Activated naive CD8-positive, alpha-beta T cell treated with anti-CD3 and anti-CD28 coated beads for 36 hours (primary cell): Measurements from ENCODE around the gene SHISAL2A. TPM values are rescaled to one million over a fixed set of nuclear protein-coding genes. Genes with fewer than 3 reads are reported as not detected.
"Not testable (repeated sequence)": the region's sequence is repeated elsewhere in the genome, so short reads cannot be mapped to it uniquely, and the experiment has no call there.

Source experiments
- DNase-seq: peaks from one replicate; pipeline ENCODE4 v3.0.0; 2021
- H3K27ac Mint-ChIP-seq: one replicate; pipeline ENCODE4 v1.8.0; 2022; ENCODE audit warnings: mild to moderate bottlenecking, moderate library complexity, mixed read lengths
- H3K27me3 Mint-ChIP-seq: one replicate; pipeline ENCODE4 v1.8.0; 2022; ENCODE audit warnings: mild to moderate bottlenecking, mixed read lengths
- H3K36me3 Mint-ChIP-seq: one replicate; pipeline ENCODE4 v1.8.0; 2021; ENCODE audit warnings: mild to moderate bottlenecking, mixed read lengths
- H3K4me1 Mint-ChIP-seq: one replicate; pipeline ENCODE4 v1.8.0; 2021; ENCODE audit warnings: mixed read lengths
- H3K4me3 Mint-ChIP-seq: one replicate; pipeline ENCODE4 v1.8.0; 2022; ENCODE audit warnings: mild to moderate bottlenecking, moderate library complexity, mixed read lengths
- H3K9me3 Mint-ChIP-seq: one replicate; pipeline ENCODE4 v1.8.0; 2022; ENCODE audit warnings: mixed read lengths
- total RNA-seq, 2 experiments: library from RNA; stranded (reverse); gene quantifications; one replicate each; pipeline ENCODE4 v1.2.3, GENCODE V29; 2021

Gene SHISAL2A
- total RNA-seq, 2 experiments from 2014 or later = 13.7 to 14.2 TPM

DNA sequence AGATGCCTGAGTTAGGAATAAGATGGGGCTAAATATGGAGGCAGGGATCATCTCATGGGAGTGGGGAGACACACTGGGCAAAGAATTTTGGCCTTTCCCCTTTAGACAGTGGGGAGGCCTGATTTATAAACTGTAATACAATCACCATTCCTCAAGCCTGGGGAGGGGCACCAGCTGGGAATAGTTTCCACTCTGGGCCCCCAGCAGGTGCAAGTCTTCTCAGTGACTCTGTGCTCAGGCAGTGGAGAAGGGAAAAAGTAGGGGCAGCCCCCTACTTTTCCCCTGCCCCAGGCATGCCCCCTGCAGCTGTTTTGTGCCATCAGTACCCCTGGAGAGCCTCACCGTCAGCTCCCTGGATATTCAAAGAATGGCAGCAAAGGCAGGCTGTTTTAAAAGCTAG lies 46.1 kb downstream of the SHISAL2A start:
- Mint-ChIP-seq H3K4me3 (no peak overlapping the region), H3K36me3 (peaks cover 11% of the 10 kb centered on the region), H3K9me3 (peaks cover 3% of the 10 kb centered on the region), H3K27ac (no peak overlapping the region), H3K27me3 (no peaks in the 10 kb centered on the region), H3K4me1 (peaks cover 5% of the 10 kb centered on the region)
- no peak for DNase-seq

DNA sequence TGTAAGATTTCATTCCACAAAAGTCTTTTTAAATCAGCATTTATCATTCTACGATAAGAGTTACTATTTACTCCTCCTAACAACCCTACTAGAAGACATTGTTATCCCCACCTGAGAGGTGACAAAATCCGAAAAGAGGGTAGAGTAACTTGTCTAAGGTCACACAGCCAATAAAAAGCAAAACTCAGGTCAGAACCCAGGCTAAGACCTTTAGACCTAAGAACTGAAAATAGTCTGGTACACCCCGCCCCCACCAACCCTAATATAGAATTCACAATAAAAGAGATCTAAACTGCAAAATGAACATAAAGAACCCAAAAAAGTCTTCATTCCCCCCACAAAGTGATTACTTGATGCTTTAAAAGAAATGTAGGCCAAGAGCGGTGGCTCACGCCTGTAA lies 46.5 kb downstream of the SHISAL2A start:
- H3K4me3 Mint-ChIP-seq = no peak overlapping the region
- H3K36me3 Mint-ChIP-seq = peaks cover 11% of the 10 kb centered on the region
- H3K9me3 Mint-ChIP-seq = peaks cover 3% of the 10 kb centered on the region
- peaks cover 3% of the 10 kb centered on the region for H3K4me1 Mint-ChIP-seq
- no peaks in the 10 kb centered on the region for H3K27me3 Mint-ChIP-seq
- no peak for DNase-seq
- H3K27ac Mint-ChIP-seq = no peak overlapping the region

GRCh38 chr1:52680353-52680752 lies 47.4 kb downstream of the SHISAL2A start:
- no peaks in the 10 kb centered on the region for H3K4me1 Mint-ChIP-seq
- H3K4me3 Mint-ChIP-seq = no peak overlapping the region
- H3K9me3 Mint-ChIP-seq = peaks cover 3% of the 10 kb centered on the region
- peaks cover 15% of the 10 kb centered on the region for H3K36me3 Mint-ChIP-seq
- DNase-seq = no peak
- H3K27me3 Mint-ChIP-seq = no peaks in the 10 kb centered on the region
- no peak overlapping the region for H3K27ac Mint-ChIP-seq

- no peak for DNase-seq
- H3K4me3 Mint-ChIP-seq = no peak overlapping the region
- H3K9me3 Mint-ChIP-seq = peaks cover 3% of the 10 kb centered on the region
- H3K27ac Mint-ChIP-seq = no peak overlapping the region
- no peaks in the 10 kb centered on the region for H3K27me3 Mint-ChIP-seq
- H3K36me3 Mint-ChIP-seq = peaks cover 18% of the 10 kb centered on the region
- H3K4me1 Mint-ChIP-seq = peaks cover 2% of the 10 kb centered on the region
Observed at GRCh38 chr1:52681136-52681535, 48.2 kb downstream of the SHISAL2A start.

GRCh38 chr1:52683367-52683940 lies 50.5 kb downstream of the SHISAL2A start:
- Mint-ChIP-seq H3K27me3 (no peaks in the 10 kb centered on the region), H3K4me3 (peak overlapping the region; percentile 2), H3K9me3 (peaks cover 3% of the 10 kb centered on the region), H3K27ac (no peak overlapping the region), H3K36me3 (peaks cover 30% of the 10 kb centered on the region), H3K4me1 (peaks cover 3% of the 10 kb centered on the region)
- no peak for DNase-seq

GRCh38 chr1:52684545-52684944 lies 51.6 kb downstream of the SHISAL2A start:
- no peak overlapping the region for H3K4me3 Mint-ChIP-seq
- H3K9me3 Mint-ChIP-seq = peaks cover 3% of the 10 kb centered on the region
- H3K27ac Mint-ChIP-seq = no peak overlapping the region
- peaks cover 35% of the 10 kb centered on the region for H3K36me3 Mint-ChIP-seq
- peaks cover 3% of the 10 kb centered on the region for H3K4me1 Mint-ChIP-seq
- DNase-seq = no peak
- no peaks in the 10 kb centered on the region for H3K27me3 Mint-ChIP-seq

- H3K4me1 Mint-ChIP-seq, H3K4me3 Mint-ChIP-seq, H3K27me3 Mint-ChIP-seq, H3K9me3 Mint-ChIP-seq: not testable (repeated sequence)
- Mint-ChIP-seq H3K36me3 (peaks cover 37% of the 10 kb centered on the region), H3K27ac (peak overlapping the region; percentile 78)
- peak; percentile 67 for DNase-seq
Observed at GRCh38 chr1:52686261-52686751, 53.3 kb downstream of the SHISAL2A start.

DNA sequence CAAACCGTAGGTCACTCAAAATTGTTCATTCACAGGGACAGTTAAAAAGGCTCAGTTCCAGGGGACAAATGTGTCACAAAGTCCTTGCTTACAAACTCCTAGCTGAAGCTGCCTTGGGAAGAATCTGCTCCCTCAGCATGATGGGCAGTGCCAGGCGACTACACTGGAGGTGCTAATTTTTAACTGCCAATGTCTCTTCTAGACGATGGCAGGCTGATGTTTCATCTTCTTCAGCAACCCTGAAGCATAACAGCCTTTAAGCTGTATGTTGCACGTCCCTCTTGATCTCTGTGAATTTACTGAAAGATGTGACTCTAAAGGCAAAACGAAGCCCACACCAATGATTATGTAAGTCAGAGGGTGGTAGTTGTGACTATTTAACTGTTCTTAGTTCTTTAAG lies 53.9 kb downstream of the SHISAL2A start:
- peaks cover 40% of the 10 kb centered on the region for H3K36me3 Mint-ChIP-seq
- H3K27me3 Mint-ChIP-seq = no peaks in the 10 kb centered on the region
- H3K9me3 Mint-ChIP-seq = peaks cover 3% of the 10 kb centered on the region
- H3K4me3 Mint-ChIP-seq = no peak overlapping the region
- H3K4me1 Mint-ChIP-seq = peaks cover 5% of the 10 kb centered on the region
- no peak overlapping the region for H3K27ac Mint-ChIP-seq
- DNase-seq = no peak

DNA sequence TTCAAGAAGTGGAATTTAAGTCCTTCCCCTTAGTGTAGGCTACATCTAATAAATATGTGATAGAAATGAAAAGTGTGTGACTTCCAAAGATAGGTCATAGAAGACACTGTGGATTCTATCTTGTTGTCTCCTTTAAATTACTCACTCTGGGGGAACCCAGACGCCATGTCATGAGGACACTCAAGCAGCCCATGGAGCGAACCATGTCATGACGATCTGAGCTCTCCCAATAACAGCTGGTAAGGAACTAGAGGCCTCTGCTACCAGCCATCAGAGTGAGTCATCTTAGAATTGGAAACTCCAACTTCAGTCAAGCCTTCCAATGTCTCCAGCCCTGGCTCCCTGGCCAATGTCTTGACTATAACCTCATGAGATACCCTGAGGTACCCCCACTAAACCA lies 58.9 kb downstream of the SHISAL2A start:
- Mint-ChIP-seq H3K36me3 (peaks cover 55% of the 10 kb centered on the region), H3K4me3 (no peak overlapping the region), H3K4me1 (peaks cover 16% of the 10 kb centered on the region), H3K27ac (no peak overlapping the region), H3K9me3 (no peaks in the 10 kb centered on the region), H3K27me3 (no peaks in the 10 kb centered on the region)
- no peak for DNase-seq

DNA sequence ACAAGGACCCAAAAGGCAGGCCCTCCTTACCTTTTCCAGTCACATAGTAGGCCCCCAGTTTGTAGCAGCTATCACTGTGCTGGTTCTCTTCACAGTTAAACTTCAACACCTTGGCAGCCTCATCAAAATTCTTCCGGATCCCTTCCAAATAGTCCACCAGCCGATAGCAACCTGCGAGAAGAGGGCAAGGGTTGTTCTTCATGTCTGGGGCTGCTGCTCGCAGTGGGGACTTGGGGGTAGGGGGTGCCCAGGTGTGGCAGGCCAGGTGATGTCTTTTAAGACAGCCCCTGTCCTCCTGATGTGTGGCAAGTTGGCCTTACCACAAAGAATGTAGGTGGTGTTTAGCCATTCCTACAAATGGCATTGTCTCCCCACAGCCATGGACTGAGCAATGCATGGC lies 59.7 kb downstream of the SHISAL2A start:
- Mint-ChIP-seq H3K4me3 (no peak overlapping the region), H3K27ac (no peak overlapping the region), H3K36me3 (peaks cover 52% of the 10 kb centered on the region), H3K9me3 (no peaks in the 10 kb centered on the region), H3K4me1 (peaks cover 20% of the 10 kb centered on the region), H3K27me3 (no peaks in the 10 kb centered on the region)
- DNase-seq = no peak

- H3K27me3 Mint-ChIP-seq, DNase-seq, H3K27ac Mint-ChIP-seq, H3K4me3 Mint-ChIP-seq, H3K9me3 Mint-ChIP-seq: not testable (repeated sequence)
- Mint-ChIP-seq H3K4me1 (peaks cover 20% of the 10 kb centered on the region), H3K36me3 (peaks cover 50% of the 10 kb centered on the region)
Observed at GRCh38 chr1:52693351-52693750, 60.4 kb downstream of the SHISAL2A start.

DNA sequence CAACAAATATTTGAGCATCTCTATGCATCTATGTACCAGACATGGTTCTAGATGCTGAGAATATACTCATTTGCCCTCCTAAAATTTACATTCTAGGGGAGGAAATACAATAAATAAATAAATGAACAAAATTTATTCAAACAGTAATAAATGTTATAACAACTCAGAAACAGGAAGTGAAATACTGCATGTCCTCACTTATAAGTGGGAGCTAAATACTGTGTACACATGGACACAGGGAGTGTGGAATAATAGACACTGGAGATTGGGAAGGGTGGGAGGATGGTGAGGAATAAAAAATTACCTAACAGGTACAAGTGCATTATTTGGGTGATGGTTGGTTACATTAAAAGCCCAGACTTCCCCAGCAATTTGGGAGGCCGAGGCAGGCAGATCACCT lies 60.9 kb downstream of the SHISAL2A start:
- no peaks in the 10 kb centered on the region for H3K9me3 Mint-ChIP-seq
- no peak overlapping the region for H3K4me3 Mint-ChIP-seq
- H3K27me3 Mint-ChIP-seq = no peaks in the 10 kb centered on the region

DNA sequence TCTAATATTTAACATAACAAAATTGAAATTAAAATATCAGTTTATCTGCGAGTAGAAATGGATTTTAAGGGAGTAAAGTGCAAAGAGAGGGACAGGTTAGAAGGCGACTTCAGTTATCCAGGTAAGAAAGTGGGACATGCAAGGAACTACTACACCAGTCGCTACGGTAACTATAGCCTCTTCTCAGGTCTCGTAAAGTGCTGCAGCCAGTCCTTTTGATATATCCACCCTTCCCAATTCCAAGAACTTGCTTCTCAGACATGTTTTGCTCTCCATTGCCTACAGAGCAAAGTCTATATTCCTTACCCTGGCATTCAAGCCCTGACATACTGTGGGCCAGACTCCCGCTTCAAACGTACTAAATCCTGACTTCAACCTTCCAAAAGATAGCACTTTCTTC lies 62.7 kb downstream of the SHISAL2A start:
- H3K9me3 Mint-ChIP-seq = no peaks in the 10 kb centered on the region

More for the DNA sequence above, 60.9 kb downstream of the SHISAL2A start:
- Mint-ChIP-seq H3K36me3 (peaks cover 50% of the 10 kb centered on the region), H3K27ac (no peak overlapping the region), H3K4me1 (peaks cover 20% of the 10 kb centered on the region)
- no peak for DNase-seq

DNA sequence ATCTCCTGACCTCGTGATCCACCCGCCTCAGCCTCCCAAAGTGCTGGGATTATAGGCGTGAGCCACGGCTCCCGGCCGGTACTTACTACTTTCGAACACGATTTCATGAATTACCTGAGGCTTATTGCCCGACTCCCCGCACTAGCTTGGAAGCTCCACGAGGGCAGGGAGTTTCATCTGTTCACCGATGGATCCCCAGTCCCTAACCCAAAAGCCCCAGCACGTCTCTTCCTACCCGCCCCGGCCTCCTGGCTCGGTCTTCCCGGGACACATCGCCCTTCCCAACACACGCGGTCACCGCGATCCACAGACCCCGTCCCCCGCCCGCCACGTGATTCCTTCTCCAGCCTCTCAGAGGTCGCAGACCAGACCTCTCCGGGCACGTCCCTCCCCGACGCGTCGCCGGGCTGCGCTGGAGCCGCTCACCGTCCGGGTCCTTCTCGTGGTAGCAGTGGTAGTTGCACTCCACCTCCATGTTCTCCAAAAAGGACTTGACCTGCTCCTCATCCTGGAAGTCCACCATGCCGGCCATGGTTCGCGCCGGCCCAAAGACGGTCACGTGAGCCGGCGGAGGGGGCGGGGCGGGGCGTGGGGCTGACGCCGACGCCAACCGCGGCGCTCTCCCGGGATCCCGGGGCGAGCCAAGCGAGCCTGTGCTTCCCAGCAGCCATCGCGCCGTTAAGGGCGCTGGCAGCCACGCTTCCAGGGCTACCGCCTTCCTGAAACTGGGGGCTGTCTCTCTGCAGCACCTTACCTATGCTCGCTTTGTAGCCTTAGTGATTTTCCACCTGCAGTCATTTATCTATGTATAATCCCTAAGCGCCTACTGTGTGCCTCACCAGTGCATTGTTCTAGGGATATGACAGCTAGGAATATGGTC lies 65.1 kb downstream of the SHISAL2A start, which contains the start of gene COA7:
COA7 (minus strand) TSS at position 553 of the 880 bp plus-strand sequence; CDS start at position 532, 21 bp downstream.
- Mint-ChIP-seq H3K4me3 (peak within 1 kb of the TSS; percentile 90), H3K9me3 (no peaks in the 10 kb centered on the region), H3K36me3 (peaks cover 29% of the 10 kb centered on the region), H3K27me3 (no peaks in the 10 kb centered on the region), H3K27ac (peak within 1 kb of the TSS; percentile 88), H3K4me1 (peaks cover 16% of the 10 kb centered on the region)
- DNase-seq = peak; percentile 74

More for the DNA sequence above, 62.7 kb downstream of the SHISAL2A start:
- peak overlapping the region; percentile 0 for H3K4me3 Mint-ChIP-seq
- no peak overlapping the region for H3K27ac Mint-ChIP-seq
- no peak for DNase-seq
- no peaks in the 10 kb centered on the region for H3K27me3 Mint-ChIP-seq
- H3K36me3 Mint-ChIP-seq = peaks cover 46% of the 10 kb centered on the region
- peaks cover 20% of the 10 kb centered on the region for H3K4me1 Mint-ChIP-seq
